Stimulated activated CD4-positive, alpha-beta T cell treated with anti-CD3 and anti-CD28 coated beads, Interleukin-2, amount 100 ng/mL, for 4 hours (primary cell): ENCODE measurements around the gene KLHL26.

Experiments used
- DNase-seq: peaks from one replicate; pipeline ENCODE4 v3.0.0-alpha.2; 2020; ENCODE audit warnings: low read depth

The KLHL26 gene

DNA sequence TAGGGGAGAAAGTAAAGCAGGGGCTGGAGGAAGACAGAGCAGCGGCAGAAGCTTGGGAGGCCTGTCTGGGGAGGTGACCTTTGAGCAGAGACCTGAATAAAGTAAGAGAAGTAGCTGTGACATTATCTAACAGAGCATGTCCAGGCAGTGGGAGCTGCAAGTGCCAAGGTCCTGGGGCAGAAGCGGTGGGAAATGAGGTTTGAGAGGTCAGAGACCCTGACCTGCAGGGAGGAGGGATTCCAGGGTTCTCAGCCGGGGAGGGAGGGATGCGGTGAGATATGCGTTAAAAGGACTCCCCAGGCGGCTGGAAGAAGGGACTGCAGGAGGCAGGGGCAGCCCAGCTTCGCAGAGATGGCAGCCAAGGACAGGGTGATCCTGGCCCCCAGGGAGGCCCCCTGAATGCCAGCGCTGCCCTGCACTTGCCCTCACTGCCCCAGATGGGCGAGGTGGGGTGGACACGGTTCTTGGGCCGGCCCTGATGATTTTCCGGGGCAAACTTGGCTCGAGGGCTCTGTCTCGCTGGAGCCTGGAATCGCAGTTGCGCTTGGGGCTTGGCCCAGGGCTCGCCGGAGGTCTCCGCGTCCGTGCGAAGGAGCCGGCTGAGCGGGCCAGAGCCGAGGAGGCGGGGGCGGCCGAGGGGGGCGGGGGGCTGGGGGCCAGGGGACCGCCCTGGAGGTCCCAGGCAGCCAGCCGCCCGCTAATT lies 33.4 kb upstream of the KLHL26 start:
- no peak for DNase-seq

DNA sequence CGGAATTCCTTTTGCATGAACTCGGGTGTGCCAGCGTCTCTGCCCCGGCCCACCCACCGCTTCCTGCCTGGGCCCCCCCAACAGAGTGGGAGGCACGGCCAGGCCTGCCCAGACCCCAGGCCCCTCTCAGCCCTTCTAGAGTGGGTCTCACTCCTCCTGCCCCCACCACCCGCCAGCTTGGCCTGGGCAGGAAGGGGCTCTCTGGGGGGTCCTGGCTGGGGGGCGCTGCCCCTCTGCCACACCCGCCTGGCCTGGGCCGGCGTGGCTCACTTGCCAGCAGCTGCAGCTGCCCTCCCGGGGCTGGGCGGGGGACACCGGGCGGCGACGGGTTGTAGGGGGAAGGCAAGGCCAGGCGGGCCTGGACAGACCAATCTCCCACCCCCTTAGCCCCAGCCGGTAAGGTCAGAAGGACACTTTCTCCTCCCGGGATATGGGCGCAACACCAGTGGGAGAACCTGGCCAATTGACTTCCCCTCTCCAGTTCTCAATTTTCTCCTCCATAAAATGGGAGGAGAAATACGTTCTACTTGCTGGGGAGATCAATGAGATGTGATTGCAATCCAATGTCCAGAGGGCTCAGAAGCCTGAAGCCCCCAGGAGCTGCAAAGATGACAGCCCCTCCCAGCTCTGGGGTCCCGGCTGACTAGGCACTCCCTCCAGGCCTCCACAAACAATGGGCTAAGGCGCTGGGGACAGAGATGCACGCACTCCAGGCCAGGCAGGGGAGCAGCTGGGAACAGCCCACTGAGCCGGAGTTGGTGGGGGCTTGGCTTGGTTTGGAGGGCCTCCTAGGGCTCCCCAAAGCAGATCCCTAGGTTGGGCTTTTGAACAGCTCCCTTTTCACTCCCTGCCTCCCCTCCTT lies 32.6 kb upstream of the KLHL26 start:
- DNase-seq = no peak

DNA sequence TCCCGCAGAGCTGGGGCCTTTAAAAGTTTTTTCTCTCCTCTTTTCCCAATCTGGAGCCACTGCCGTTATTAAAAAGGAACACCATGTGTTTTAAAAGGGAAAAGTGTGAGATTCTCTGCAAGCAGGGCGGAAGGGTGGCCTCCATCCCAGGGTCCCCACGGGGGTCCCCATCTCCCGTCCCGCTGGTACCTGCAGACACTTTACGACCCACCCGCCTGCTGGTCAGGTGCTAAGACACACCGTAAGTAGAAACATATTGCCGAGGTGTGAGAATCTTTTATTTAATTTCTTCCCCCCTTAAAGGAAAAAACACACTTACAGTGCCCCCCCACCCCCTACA lies 32.0 kb upstream of the KLHL26 start:
- no peak for DNase-seq

DNA sequence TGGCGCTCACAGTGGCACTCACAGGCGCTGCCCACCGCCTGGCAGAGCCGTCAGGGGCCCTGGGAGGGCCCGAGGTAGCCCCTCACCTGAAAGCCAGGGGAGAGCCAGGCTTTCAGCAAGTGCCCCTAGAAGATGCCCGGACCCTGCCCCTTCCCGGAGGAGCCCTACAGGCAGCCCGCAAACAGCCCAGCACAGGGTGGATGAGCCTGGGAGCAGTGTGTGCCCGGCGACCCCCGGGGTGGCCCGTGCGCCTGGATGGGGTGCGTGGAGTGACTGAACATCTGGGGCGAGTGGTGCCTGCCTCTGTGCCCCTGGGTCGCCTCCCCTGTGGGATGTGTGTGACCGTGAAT lies 31.7 kb upstream of the KLHL26 start:
- no peak for DNase-seq

DNA sequence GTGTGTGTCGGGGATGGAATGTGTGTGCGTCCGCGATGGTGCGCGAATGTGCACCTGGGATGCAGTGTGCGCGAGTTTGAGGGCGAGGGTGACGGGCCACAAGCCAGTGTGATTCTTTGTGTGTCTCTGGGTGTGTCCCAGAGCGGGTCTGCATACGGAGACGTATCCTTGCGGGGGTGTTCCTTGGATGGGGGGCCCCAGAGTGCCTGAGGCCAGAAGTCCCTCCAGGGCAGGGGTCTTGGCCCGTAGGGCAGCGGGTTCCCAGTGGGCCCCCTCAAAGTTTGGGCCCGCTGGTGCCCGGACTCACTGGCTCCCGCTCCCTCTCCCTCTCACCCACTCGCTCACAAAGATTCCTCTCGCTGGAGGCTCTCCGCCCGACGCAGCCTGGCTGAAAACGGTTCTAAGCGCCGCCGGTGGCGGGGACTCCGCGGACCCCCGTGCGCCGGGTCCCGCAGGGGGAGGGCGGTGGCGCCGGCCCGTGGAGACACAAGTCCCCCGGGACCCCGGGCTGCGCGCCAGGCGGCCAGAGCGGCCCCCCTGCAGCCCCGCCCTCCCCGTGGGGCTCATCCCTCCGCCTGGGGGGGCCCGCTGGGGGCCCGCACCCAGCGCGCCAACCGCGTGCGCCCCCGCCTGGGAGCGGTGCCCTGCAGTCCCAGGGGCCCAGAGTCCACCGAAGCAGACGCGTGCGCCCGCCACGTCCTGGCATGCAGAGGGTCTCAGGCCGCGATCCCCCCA lies 31.1 kb upstream of the KLHL26 start:
- no peak for DNase-seq

DNA sequence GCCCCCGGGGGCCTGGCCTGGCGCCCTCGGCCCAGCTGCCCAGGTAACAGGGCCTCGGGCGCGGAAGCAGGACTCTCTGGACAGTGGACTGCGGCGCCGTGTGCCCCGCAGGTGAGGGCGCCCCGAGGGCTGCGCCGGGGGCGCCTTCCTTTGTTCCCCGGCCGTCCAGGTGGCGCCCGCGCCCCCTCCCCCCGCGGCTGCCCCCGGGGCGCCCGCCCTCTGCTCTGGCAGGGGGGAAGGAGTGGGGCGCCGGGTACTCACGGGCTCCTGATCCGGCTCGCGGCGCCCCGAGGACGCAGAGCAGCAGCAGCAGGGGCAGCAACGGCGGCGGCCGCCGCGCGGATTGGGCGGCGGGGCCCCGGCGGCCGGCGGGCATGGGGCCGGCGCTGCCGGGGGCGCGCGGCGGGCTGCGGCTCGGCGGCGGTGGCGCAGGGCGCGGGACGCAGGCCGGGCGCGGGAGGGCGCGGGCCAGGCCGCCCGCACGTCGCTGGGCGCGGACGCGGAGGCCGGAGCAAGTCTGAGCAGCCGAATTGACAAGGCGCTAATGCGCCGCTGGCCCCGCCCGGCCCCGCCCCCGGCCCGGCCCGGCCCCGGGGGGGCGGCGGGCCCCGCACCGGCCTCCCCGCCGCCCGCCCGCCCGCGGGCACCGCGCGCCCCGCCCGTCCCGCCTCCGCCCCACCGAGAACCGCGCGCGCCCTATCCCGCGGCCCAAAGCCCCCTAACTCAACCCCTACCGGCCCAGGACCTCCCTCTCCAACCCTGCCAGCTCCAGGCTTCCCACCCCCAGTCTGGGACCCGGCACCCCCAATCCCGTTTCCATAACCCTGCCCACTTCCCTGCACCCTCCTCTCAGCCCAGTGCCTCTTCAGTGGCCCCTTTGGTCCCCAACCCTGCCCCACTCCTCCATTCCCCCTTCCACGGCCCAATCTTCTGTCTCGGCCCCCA lies 30.3 kb upstream of the KLHL26 start, which contains the start of gene CRLF1:
Gene CRLF1 (minus strand): TSS at position 519 of the 945 bp plus-strand sequence. CDS start 143 bp downstream, at position 376.
- DNase-seq = no peak

DNA sequence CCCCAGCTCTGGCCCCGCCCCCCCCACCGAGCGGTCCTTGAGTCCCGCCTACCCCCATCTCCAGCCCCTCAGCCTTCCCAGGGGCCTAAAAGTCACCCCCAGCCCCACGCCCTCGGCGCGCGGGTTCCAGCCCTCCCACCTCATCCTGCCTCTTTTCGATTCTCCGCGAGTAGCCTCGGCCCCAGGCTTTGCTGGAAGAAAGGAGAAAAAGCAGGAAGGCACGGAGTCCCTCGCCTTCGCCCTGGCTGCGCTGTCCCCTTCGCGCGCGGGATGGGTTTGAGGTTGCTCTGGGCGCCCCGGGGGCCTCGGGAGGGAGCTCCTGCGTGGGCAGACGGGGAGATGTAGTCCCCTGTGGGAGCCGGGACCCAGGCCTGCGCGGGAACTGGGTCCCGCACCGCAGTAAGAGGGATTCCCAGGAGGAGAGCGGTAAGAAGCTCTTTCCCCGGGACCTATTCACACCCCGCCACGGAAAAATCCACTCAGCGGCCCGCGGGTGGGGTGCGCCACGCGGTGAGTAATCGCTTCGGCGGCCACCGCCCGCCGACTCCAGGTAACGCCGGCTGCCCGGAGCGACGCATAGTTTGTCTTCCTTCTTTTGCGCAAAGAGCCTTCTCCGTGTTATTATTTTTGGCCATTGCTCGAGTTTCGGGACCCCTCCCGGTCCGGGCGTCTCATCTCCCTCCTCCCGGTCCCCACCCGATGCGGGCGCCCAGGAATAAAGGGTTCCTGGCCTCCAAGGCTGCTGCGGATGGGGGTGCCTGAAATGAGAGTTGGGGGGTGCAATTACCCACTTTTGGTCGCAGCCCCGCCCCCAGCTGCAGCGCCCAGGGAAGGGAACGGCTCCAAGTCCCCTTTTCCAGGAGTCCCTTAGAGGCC lies 29.4 kb upstream of the KLHL26 start:
- DNase-seq = peak; percentile 43

DNA sequence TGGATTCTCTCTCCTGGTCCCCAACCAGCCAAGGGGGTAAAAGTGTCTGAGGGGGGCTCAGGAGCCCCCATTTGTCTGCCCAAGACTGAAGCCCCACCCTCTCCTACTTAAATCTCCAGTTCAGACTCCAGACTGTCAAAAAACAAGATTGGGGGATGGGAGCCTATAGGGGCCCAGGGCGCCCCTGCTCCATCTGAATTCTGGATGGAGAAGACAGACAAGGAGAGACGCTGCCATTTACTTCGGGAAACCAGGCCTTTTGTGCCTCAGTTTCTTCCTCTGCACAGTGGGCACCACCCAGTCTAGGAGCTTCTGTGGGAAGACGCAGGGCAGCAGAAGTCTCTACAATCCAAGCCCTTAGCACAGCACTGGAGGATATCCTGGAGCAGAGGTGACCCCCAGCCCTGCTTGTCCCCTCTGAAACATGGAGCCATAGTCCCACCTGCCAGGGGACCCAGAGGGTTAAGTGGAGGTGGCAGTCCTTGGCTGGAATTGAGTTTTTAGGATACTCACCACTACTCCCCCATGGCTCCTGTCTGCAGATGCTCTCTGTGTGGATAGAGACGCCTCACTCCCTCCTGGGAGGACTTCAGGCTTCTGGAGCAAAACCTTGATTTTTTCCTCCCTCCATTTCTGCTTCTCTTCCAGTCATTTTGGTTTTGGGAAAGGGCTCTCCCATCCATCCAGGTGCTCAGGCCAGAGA lies 28.6 kb upstream of the KLHL26 start:
- no peak for DNase-seq

DNA sequence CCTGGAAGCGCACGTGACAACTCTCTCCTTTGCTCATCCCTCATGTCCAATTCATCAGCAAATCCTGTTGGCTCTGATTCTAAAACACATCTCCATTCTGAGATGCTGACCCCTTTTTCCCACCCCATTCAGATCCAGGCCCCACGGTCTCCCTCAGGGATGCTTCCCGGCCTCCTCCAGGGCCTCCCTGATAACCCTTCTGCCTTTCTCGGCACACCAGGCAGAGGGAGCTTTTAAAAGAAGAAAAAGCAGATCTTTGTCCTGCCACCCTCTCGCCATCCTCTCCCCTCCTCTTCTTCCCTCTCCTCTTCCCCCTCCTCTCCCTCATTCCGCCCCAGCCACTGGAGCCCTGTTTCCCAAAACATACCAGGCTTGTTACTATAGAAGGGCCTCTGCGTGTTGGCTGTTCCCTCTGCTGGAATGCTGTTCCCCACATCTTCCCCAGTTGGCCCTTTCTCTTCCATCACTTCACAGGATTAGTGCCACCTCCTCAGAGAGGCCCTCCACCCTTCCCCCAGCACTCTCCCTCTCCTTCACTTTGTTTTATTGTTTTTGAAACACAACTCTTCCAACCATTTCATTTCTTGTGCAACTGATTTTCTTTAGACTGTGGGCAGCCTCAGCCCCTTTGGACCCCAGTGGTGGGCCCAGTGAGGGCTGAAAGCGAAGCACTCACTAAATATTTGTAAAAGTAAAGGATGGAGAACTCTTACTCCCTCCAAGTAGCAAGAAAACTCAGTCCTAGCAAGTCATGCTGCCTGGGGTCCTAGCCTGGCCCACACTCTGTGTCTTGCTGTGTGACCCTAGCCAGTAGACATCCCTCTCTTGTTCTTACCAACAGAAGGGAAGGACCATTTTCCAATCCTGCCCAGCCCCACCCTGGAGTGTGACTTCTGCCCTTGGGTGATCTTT lies 27.8 kb upstream of the KLHL26 start:
- DNase-seq = no peak

DNA sequence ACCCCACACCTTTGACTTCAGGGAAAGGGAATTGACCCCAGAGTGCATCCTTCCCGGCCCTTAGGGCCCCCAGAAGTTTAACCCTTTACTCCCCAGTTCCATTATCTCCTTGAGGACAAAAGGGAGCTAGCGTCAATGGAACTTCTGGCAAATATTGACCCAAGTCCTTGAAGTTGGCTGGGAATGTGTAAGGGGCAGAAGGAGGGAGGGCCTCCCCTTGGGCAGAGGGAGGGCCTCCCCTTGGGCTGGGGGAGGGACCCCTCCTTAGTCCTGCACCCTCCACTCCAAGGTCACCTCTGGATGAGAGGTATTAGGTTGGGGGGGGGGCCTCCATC lies 27.1 kb upstream of the KLHL26 start:
- no peak for DNase-seq

DNA sequence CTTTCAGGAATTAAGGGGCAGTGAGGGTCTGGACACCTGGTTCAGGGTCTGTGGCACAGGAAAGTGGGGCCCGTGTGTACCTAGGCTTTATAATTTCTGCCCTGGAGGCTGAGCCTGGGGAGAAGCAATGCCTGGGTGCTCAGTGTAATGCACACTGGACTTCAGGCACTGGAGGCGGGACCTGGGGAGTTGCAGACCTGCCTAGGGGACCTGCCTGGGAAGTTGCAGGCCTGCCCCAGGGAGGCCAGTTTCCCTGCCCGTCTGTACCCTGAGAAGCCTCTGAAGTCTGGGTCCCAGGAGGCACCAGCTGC lies 26.6 kb upstream of the KLHL26 start:
- no peak for DNase-seq

DNA sequence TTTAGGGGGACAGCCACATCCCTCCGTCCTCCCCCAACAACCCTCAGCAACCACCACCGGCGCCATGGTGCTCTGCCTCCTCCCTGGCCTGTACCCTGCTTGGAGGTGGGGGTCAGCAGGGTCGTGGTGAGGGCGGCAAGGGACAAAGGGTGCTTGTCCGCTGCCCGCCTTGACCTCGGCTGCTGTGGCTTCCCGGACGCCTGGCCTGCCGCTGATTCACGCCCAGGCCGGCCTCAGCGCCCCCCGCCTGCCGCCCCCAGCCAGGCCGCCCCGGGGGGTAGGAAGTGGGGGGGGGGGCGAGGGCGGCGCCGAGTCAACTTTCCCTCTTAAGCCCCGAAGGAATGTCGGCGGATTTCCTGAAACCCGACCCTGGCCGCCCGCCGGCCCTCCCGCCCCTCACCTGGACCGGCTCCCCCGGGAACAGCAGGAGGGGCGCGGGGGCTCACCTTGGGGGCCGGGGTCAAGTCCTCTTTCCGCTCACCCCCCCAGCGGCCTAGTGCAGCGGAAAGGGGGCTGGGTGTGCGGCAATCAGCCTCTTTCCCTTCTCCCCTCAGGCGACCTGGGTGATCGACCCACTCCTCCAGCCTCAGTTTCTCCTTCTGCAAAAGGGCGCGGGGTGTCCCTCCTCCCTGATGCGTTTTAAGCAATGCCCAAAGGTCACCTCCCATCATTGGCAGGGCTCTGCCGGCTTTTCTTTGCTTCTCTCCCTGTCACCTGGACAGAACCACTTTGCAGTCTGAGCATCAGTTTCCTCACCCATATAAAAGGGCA lies 26.1 kb upstream of the KLHL26 start:
- DNase-seq = no peak

DNA sequence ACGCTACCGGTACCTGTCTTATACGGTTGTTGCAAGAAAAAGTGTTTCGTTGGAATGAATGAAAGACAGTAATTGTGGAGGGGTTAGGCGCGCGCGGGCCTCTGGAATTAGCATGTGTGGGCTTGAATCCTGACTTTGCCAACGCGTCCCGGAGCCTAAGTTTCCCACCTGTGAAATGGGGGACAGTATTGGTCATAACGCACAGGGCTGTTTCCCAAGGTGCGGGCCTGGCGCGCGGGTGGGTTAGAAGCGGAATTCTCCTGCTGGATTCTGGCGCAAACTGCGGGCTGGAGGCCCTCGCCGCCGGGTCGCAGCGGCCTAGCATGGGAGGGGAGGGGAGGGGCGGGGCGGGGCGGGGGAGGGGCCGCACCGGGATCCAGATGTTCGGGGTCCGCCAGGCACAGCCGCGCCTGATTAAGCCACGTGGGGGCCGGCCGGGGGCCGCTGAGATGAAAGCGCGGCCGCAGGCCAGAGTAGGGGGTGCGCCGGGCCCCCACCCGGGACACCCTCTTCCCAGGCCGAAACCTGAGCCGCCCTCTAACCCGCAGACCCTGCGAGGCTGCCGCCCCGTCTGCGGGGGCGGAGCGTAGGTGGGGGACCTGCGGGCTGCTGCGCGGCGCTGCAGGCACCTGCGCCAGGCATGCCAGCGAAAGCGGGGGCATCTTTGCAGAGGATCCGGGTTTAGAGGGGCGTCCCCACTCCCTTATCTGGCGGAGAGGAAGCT lies 25.3 kb upstream of the KLHL26 start:
- peak; percentile 39 for DNase-seq

DNA sequence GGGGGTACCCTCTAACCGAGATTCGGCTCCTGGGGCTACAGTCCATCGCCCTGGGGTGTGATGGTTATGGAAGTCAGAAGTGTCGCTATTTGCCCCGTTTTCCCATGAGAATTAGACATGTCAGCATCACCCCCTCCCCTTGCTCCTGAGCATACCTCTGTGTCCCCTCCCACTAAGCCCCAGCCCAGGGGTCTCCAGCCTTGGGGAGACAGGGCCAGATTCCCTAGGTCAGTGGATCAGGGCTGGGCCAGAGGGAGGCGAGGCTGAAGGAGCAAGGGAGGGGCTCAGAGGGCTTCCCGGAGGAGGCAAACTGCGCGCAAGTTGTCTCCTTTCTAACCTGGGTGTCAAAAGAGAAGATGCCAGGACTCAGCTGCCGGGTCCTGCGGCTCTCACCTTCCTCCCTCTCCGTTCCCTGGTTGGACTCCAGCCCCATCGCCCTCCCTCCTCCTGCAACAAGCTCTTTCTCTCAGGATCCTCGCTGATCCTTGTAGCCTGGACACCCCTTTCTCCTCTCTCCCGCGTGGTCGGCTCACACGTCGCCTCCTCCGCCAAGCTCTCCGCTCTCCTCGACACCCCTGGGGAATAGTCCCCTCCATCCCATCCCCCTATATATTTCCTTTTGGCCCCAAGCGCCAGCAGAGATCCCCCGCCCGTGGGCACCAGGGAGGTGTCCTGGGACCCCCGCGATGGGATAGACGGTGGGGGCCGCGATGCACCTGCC lies 24.6 kb upstream of the KLHL26 start:
- no peak for DNase-seq

DNA sequence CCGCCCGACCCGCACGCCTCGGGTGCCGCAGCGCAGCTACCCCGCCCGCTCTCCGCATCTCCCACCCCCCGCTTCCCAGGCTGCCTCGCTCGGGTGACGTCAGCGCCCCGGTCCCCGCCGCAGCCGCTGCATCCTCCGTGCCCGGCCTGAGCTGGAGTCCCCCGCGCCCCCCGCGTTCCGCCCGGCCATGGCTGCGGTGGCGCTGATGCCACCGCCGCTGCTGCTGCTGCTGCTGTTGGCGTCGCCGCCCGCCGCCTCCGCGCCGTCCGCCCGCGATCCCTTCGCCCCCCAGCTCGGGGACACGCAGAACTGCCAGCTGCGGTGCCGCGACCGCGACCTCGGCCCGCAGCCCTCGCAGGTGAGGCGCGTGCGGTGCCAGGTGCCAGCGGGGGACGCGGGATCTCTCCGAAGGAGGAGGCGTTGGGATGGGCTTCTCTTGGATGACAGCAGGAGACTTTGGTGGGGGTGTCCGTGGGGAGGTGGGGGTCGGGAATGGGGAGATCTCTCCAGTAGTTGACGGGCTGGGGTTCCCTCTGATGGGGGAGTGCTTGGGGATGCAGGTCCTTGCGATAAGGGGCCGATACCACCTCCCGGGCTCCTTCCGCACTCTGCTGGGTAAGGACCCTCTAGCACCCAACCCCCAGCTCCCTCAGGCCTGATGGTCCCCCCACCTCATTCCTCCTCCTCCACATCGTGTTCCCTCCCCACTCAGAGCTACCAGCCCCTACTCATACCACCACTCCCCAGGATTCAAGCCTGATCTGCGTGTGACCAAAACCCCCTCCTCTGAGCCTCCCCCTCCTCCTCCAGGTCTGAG lies 23.8 kb upstream of the KLHL26 start, which contains the start of gene TMEM59L:
Gene TMEM59L (plus strand): TSS at position 99 of the 817 bp plus-strand sequence. CDS start 89 bp downstream, at position 188.
- peak; percentile 31 for DNase-seq

DNA sequence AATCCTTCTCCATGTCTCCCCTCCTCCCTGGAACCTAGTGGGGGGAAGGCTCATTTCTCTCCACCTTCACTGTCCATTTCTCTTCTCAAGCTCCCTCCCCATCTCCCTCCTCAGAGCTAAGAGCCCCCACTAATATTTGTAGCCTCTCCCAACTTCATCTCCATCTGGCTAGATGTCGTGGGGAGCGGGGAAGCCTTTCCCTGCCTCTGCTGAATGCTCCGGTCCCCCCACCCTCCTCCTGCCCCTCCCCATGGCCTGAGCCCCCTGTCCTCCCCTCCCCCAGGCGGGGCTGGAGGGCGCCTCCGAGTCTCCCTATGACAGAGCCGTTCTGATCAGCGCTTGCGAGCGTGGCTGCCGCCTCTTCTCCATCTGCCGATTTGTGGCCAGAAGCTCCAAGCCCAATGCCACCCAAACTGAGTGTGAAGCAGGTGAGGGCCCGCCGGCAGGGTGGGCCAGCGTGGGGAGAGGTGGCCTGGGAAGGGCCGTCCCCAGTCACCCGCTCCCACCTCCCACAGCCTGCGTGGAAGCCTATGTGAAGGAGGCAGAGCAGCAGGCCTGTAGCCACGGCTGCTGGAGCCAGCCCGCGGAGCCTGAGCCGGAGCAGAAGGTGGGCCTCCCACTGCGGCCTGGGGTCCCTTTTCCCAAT lies 23.1 kb upstream of the KLHL26 start:
- DNase-seq = no peak
